Measurements from ENCODE around the gene EEF1E1. TPM values are rescaled to one million over a fixed set of nuclear protein-coding genes. Genes with fewer than 3 reads are reported as not detected.

Gene EEF1E1
- total RNA-seq, 1 donor from 2014 or later = 93.6 TPM

DNA sequence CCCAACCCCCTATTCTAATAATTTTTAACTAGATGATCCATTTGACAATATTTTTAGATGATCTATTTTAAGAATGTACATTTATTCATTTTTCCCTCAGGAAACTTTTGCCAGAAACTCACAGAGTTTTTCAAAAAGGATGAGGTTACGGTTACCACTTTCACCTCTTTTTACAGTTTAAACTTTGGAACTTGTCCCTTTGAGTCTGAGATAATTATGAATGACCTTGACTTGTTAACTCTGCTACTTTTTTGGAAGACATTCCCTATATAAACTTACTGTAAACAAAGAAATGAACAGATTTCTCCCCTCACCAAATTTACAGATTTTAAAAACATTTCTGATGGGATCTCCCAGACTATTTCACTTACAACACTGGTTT lies 19.8 kb downstream of the EEF1E1 start:
- no peaks in the 10 kb centered on the region for H3K9me3 Mint-ChIP-seq
- intact Hi-C loops (cut with micrococcal nuclease) = loop anchor here (5.0 kb wide), 1 partner anchor 690 kb away; no protein-coding TSS in a partner anchor
- H3K36me3 Mint-ChIP-seq (ENCODE audit: low read depth) = peaks cover 51% of the 10 kb centered on the region
- no peak overlapping the region for H3K4me3 Mint-ChIP-seq
- H3K4me1 Mint-ChIP-seq = peaks cover 30% of the 10 kb centered on the region
- DNase-seq = no peak
- H3K27me3 Mint-ChIP-seq = no peaks in the 10 kb centered on the region
- peak overlapping the region; percentile 83 for H3K27ac Mint-ChIP-seq

DNA sequence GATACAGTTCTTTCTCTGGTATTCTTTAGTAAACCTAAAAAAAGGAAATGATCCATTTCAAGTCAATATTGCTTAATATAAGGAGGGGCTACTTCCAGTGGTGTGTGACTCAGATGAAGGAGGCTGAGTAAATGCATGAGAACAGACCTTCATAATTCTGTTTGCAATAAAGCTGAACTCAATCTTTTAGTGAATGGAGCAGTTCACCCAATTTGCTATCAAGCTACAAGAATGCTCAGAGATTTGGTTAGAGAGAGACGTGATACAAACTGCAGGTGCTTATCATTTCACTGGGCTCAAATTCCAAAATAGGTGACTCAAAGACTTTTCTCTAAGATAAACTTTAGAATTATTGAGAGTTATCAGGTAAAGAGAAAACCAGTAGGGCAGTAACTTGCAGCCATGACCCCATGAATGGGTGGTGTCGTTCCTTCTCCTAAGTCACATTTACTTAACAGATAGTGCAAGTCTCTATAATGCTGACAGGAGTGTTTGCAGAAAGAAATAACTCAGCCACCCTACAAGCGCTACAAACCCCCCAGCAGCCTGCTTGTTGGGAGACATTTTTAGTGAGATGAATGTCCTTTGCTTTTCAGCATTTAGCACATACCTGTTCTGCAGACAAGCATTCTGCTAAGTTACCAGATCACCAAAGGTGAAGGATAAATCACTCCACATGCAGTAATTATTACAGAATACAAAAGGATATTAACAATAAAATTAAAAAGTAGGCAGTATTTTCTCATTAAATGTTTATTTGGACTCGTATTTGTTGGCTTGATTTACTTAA lies 21.8 kb downstream of the EEF1E1 start:
- H3K9me3 Mint-ChIP-seq = no peaks in the 10 kb centered on the region
- no peaks in the 10 kb centered on the region for H3K27me3 Mint-ChIP-seq
- intact Hi-C loops (cut with micrococcal nuclease) = loop anchor here (5.0 kb wide), 1 partner anchor 688 kb away; no protein-coding TSS in a partner anchor
- H3K27ac Mint-ChIP-seq = no peak overlapping the region
- peaks cover 27% of the 10 kb centered on the region for H3K4me1 Mint-ChIP-seq
- peaks cover 35% of the 10 kb centered on the region for H3K36me3 Mint-ChIP-seq (ENCODE audit: low read depth)
- no peak for DNase-seq
- no peak overlapping the region for H3K4me3 Mint-ChIP-seq

DNA sequence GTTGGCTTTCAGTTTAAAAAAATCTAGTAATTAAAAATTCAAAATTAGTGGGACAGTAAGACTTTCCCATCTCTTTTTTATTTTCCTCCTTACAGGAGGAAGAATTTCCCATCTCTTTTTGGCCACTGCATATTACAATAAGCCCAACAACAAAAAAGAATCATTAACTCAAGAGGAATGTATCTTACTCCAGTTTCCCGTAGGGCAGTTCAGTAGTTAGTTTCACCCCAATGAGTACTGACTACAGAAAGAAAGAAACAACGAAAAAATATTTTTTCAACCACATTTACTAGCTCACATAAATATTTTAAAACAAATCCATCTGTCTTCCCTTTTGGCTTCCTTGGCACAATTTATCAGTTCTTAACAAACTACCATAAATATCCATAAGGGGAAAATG lies 23.2 kb downstream of the EEF1E1 start:
- Mint-ChIP-seq H3K9me3 (no peaks in the 10 kb centered on the region), H3K4me1 (peaks cover 30% of the 10 kb centered on the region), H3K4me3 (no peak overlapping the region), H3K27ac (no peak overlapping the region), H3K36me3 (ENCODE audit: low read depth) (peaks cover 35% of the 10 kb centered on the region), H3K27me3 (no peaks in the 10 kb centered on the region)
- intact Hi-C loops (cut with micrococcal nuclease) = no loop called here
- DNase-seq = no peak

- peaks cover 29% of the 10 kb centered on the region for H3K36me3 Mint-ChIP-seq (ENCODE audit: low read depth)
- intact Hi-C loops (cut with micrococcal nuclease) = no loop called here
- no peak overlapping the region for H3K27ac Mint-ChIP-seq
- no peak overlapping the region for H3K4me3 Mint-ChIP-seq
- DNase-seq = no peak
- no peaks in the 10 kb centered on the region for H3K9me3 Mint-ChIP-seq
- no peaks in the 10 kb centered on the region for H3K27me3 Mint-ChIP-seq
- H3K4me1 Mint-ChIP-seq = peaks cover 23% of the 10 kb centered on the region
These were observed 24.4 kb downstream of the EEF1E1 start for GRCh38 chr6:8077991-8078390.

- Mint-ChIP-seq H3K9me3 (no peaks in the 10 kb centered on the region), H3K27ac (no peak overlapping the region), H3K4me3 (no peak overlapping the region), H3K36me3 (ENCODE audit: low read depth) (peaks cover 19% of the 10 kb centered on the region), H3K27me3 (no peaks in the 10 kb centered on the region), H3K4me1 (peaks cover 21% of the 10 kb centered on the region)
- no peak for DNase-seq
- intact Hi-C loops (cut with micrococcal nuclease) = no loop called here
These were observed 26.6 kb downstream of the EEF1E1 start for GRCh38 chr6:8075704-8076103.

DNA sequence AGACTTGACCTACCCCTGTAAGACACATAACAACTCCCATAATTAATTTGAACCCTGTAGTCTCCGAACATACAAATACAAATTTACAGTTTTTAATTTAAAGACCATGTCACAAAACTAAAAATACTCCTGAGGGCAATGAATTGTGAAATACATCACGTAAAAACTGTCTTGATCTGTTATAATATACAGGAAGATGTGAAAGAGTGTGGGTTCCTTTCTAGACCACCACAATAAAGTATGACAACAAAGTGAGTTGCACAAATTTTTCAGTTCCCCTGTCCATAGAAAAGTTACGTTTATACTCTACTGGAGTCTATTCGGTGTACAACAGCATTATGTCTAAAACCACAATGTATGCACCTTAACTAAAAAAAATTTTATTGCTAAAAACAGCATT lies 27.2 kb downstream of the EEF1E1 start:
- no peak overlapping the region for H3K4me3 Mint-ChIP-seq
- no peak overlapping the region for H3K27ac Mint-ChIP-seq
- no peaks in the 10 kb centered on the region for H3K9me3 Mint-ChIP-seq
- no peaks in the 10 kb centered on the region for H3K27me3 Mint-ChIP-seq
- H3K4me1 Mint-ChIP-seq = peaks cover 20% of the 10 kb centered on the region
- no peak for DNase-seq
- H3K36me3 Mint-ChIP-seq (ENCODE audit: low read depth) = peaks cover 16% of the 10 kb centered on the region
- intact Hi-C loops (cut with micrococcal nuclease) = no loop called here

DNA sequence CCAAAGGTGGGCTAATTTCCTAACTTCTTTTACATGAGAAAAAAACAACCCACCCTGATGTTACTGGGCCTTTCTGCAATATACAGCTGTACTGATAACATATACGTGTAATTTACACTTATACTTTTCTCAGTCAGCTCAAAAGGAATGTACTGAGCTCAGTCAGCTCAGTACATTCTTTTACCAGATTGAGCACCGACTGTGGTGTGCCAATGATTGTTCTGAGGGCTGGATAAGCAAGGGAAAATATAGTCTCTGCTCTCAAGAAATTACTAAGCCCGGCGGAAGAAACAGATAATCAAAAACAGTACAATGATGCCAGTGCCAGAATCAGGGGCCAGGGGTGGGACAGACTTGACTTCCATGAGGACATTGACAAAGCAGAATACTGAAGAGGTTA lies 28.1 kb downstream of the EEF1E1 start:
- no peak overlapping the region for H3K27ac Mint-ChIP-seq
- H3K9me3 Mint-ChIP-seq = no peaks in the 10 kb centered on the region
- no peak for DNase-seq
- peaks cover 16% of the 10 kb centered on the region for H3K4me1 Mint-ChIP-seq
- H3K36me3 Mint-ChIP-seq (ENCODE audit: low read depth) = peaks cover 11% of the 10 kb centered on the region
- intact Hi-C loops (cut with micrococcal nuclease) = no loop called here
- H3K27me3 Mint-ChIP-seq = no peaks in the 10 kb centered on the region
- no peak overlapping the region for H3K4me3 Mint-ChIP-seq

- intact Hi-C loops (cut with micrococcal nuclease) = no loop called here
- Mint-ChIP-seq H3K4me1 (peaks cover 16% of the 10 kb centered on the region), H3K9me3 (no peaks in the 10 kb centered on the region), H3K4me3 (no peak overlapping the region), H3K27me3 (no peaks in the 10 kb centered on the region), H3K36me3 (ENCODE audit: low read depth) (peaks cover 11% of the 10 kb centered on the region), H3K27ac (no peak overlapping the region)
- DNase-seq = no peak
These were observed 28.6 kb downstream of the EEF1E1 start for GRCh38 chr6:8073758-8074157.

- H3K27ac Mint-ChIP-seq = no peak overlapping the region
- H3K27me3 Mint-ChIP-seq = no peaks in the 10 kb centered on the region
- intact Hi-C loops (cut with micrococcal nuclease) = no loop called here
- H3K4me1 Mint-ChIP-seq = peaks cover 12% of the 10 kb centered on the region
- no peak for DNase-seq
- H3K9me3 Mint-ChIP-seq = no peaks in the 10 kb centered on the region
- peaks cover 1% of the 10 kb centered on the region for H3K36me3 Mint-ChIP-seq (ENCODE audit: low read depth)
- no peak overlapping the region for H3K4me3 Mint-ChIP-seq
These were observed 31.6 kb downstream of the EEF1E1 start for GRCh38 chr6:8070718-8071117.

DNA sequence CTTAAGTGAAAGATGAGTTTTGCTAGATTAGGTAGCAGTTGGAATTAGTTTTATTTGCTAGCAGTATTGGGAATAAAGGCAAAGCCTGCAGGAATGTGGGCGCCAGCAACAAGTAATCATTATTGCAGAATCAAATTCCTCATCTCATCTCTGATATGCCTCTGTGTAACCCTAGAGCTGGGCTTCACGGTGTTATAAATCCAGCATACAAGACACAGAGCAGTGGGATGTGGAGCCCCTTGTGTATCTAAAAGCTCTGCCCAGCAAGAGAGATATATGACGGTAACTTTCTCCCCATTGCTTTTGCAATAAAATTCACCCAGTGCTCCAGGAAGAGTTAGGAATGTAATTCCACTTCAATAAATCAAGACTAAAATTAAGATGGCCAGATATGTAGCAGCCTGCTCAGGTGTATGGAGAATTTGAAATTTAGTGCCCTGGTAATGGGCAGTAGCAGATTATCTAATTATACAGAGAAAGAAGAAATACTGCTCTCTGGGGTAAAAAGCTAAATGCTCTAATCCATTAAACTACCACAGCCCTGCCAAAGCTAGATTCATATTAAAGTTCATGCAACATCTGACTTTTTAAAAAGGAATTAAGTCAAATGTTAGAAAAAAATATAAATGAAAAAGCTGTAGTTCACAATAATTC lies 32.6 kb downstream of the EEF1E1 start:
- Mint-ChIP-seq H3K27ac (no peak overlapping the region), H3K9me3 (no peaks in the 10 kb centered on the region), H3K36me3 (ENCODE audit: low read depth) (peaks cover 1% of the 10 kb centered on the region), H3K4me1 (peaks cover 19% of the 10 kb centered on the region), H3K27me3 (no peaks in the 10 kb centered on the region), H3K4me3 (no peak overlapping the region)
- no peak for DNase-seq
- intact Hi-C loops (cut with micrococcal nuclease) = loop anchor here (10.0 kb wide), 1 partner anchor 755 kb away; the partner anchor contains the start of gene SSR1

- H3K27me3 Mint-ChIP-seq = no peaks in the 10 kb centered on the region
- DNase-seq = no peak
- H3K27ac Mint-ChIP-seq = no peak overlapping the region
- intact Hi-C loops (cut with micrococcal nuclease) = loop anchor here (10.0 kb wide), 1 partner anchor 754 kb away; the partner anchor contains the start of gene SSR1
- H3K4me3 Mint-ChIP-seq = no peak overlapping the region
- H3K4me1 Mint-ChIP-seq = peaks cover 20% of the 10 kb centered on the region
- H3K36me3 Mint-ChIP-seq (ENCODE audit: low read depth) = peaks cover 1% of the 10 kb centered on the region
- no peaks in the 10 kb centered on the region for H3K9me3 Mint-ChIP-seq
These were observed 33.2 kb downstream of the EEF1E1 start for GRCh38 chr6:8069151-8069550.

DNA sequence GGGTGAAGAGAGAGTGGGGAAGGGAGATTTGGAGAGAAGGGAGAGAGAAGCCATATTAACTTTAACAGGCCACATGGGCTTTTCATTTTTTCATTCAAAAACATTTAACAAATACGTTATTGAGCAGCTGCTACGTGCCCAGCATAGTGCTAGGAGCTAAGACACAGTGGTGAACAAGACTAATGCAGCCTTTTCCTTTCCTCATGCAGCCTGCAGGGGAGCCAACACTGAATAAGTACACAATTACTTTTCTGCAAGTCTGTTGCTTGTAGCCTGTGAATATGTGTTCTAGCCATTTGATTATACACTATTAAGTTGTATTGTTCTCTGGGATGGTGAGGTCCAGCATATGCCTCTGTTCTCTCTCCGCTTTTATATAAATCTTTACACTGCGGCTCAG lies 36.2 kb downstream of the EEF1E1 start:
- peak overlapping the region; percentile 97 for H3K4me3 Mint-ChIP-seq
- H3K27ac Mint-ChIP-seq = peak overlapping the region; percentile 98
- peaks cover 6% of the 10 kb centered on the region for H3K36me3 Mint-ChIP-seq (ENCODE audit: low read depth)
- intact Hi-C loops (cut with micrococcal nuclease) = loop anchor here (10.0 kb wide), 1 partner anchor 751 kb away; the partner anchor contains the start of gene SSR1
- H3K27me3 Mint-ChIP-seq = no peaks in the 10 kb centered on the region
- H3K4me1 Mint-ChIP-seq = peaks cover 25% of the 10 kb centered on the region
- peak; percentile 58 for DNase-seq
- H3K9me3 Mint-ChIP-seq = no peaks in the 10 kb centered on the region

DNA sequence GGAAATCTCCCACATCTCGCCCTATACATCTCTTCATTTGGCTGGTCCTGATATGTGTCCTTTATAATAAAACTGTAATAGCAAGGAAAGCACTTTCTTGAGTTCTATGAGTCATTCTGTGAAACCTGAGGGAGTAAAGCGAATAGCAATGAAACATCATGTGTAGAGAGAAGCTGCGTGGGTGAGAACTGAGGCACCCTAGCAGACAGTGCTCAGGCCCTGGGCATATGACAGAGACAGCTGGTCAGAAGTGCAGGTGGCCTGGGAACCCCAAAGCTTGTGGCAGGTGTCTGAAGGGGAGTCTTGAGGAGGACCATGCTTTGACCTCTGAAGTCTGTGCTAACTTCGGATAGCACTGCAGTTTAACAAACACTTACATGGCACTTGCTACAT lies 36.8 kb downstream of the EEF1E1 start:
- H3K9me3 Mint-ChIP-seq = no peaks in the 10 kb centered on the region
- peak; percentile 68 for DNase-seq
- peaks cover 5% of the 10 kb centered on the region for H3K36me3 Mint-ChIP-seq (ENCODE audit: low read depth)
- H3K4me3 Mint-ChIP-seq = peak overlapping the region; percentile 97
- peak overlapping the region; percentile 98 for H3K27ac Mint-ChIP-seq
- intact Hi-C loops (cut with micrococcal nuclease) = loop anchor here (1.0 to 10.0 kb wide), 6 partner anchors 18 to 751 kb away; partner anchors contain the start of genes SNRNP48, SSR1 and TXNDC5
- H3K4me1 Mint-ChIP-seq = peaks cover 23% of the 10 kb centered on the region
- no peaks in the 10 kb centered on the region for H3K27me3 Mint-ChIP-seq
